ENCODE results near the gene NAPEPLD.

NAPEPLD gene

GRCh38 chr7:103051519-103051918 lies 97.4 kb downstream of the NAPEPLD start:
- H3K4me3 ChIP-seq (ENCODE audit: low read depth, low read length), result no peak overlapping the region
- TF ChIP-seq CTCF (IDR thresholded peaks at IDR 0.05; ENCODE audit: low read depth, low read length), result no peak

All from WI38 (cell line).